Activated CD4-positive, alpha-beta T cell treated with anti-CD3 and anti-CD28 coated beads, Interleukin-2, amount 50 U/mL, for 16 hours (primary cell): Measurements from ENCODE around the gene GPR156.
"Not testable (repeated sequence)": the region's sequence is repeated elsewhere in the genome, so short reads cannot be mapped to it uniquely, and the experiment has no call there.

Source experiments
- DNase-seq: peaks from one replicate; pipeline ENCODE4 v3.0.0-alpha.2; 2020

The GPR156 gene

GRCh38 chr3:120284747-120285507, at the start of gene GPR156:
Gene GPR156 (minus strand): TSS chr3:120285222. CDS start chr3:120244098, 41,124 bp downstream.
- no peak for DNase-seq

GRCh38 chr3:120332646-120333045, 47.6 kb upstream of the GPR156 start:
- DNase-seq: no peak

GRCh38 chr3:120331076-120331475, 46.1 kb upstream of the GPR156 start:
- no peak for DNase-seq

GRCh38 chr3:120326784-120327183, 41.8 kb upstream of the GPR156 start:
- no peak for DNase-seq

- DNase-seq: no peak
Measured at GRCh38 chr3:120324190-120324589, 39.2 kb upstream of the GPR156 start.

- not testable (repeated sequence) for DNase-seq
Measured at GRCh38 chr3:120323761-120324160, 38.7 kb upstream of the GPR156 start.

- peak; percentile 46 for DNase-seq
Measured at GRCh38 chr3:120311863-120312794, 27.1 kb upstream of the GPR156 start.

GRCh38 chr3:120306519-120307455, 21.8 kb upstream of the GPR156 start:
- DNase-seq: no peak

- DNase-seq: no peak
Measured at GRCh38 chr3:120304616-120305015, 19.6 kb upstream of the GPR156 start.

GRCh38 chr3:120302361-120302760, 17.3 kb upstream of the GPR156 start:
- DNase-seq: no peak

GRCh38 chr3:120300971-120301370, 15.9 kb upstream of the GPR156 start:
- no peak for DNase-seq

GRCh38 chr3:120299403-120299802, 14.4 kb upstream of the GPR156 start:
- DNase-seq: no peak

GRCh38 chr3:120298996-120299395, 14.0 kb upstream of the GPR156 start:
- no peak for DNase-seq

GRCh38 chr3:120291552-120291951, 6.5 kb upstream of the GPR156 start:
- DNase-seq: not testable (repeated sequence)

- no peak for DNase-seq
Measured at GRCh38 chr3:120289636-120290035, 4.6 kb upstream of the GPR156 start.

GRCh38 chr3:120286465-120286864, 1.4 kb upstream of the GPR156 start:
- no peak for DNase-seq

- no peak for DNase-seq
Measured at GRCh38 chr3:120285508-120285841, 453 bp upstream of the GPR156 start.

GRCh38 chr3:120281261-120281660, 3.8 kb downstream of the GPR156 start:
- DNase-seq: no peak

GRCh38 chr3:120280566-120280965, 4.5 kb downstream of the GPR156 start:
- DNase-seq: no peak

GRCh38 chr3:120280026-120280425, 5.0 kb downstream of the GPR156 start:
- DNase-seq: no peak

GRCh38 chr3:120276767-120277166, 8.3 kb downstream of the GPR156 start:
- DNase-seq: no peak

GRCh38 chr3:120275618-120276017, 9.4 kb downstream of the GPR156 start:
- no peak for DNase-seq

- DNase-seq: no peak
Measured at GRCh38 chr3:120274739-120275167, 10.3 kb downstream of the GPR156 start.
